ENCODE data around the gene AARS2. TPM values are rescaled to one million over a fixed set of nuclear protein-coding genes. Genes with fewer than 3 reads are reported as not detected.
A peak's percentile ranks its signal among the peaks of the same experiment; 100 is the strongest.
"Not testable (repeated sequence)": the region's sequence is repeated elsewhere in the genome, so short reads cannot be mapped to it uniquely, and the experiment has no call there.

Gene AARS2
- total RNA-seq, 1 donor from 2014 or later, result 9.7 TPM

DNA sequence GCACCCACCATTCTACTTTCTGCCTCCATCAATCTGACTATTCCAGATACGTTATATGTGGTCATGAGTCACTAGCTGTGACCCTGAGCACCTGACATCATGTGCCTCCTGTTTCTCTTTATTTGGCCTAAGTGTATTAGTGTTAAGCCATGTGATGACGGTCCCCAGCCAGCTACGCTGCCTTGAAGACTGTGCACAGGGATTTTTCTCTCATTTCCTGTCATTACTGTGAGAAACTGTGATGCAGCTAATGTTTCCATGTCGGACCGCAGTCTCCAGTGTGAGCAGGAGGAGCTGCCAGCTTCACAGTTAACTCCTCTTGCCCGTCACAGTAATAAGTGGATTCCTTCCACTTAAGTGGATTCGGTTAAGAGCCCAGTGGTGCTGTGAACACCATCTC is 19.4 kb upstream of the AARS2 start:
- peak in 1 of 2 donors; percentile 5 for DNase-seq (ENCODE audit: low read depth in 2 of 2)

DNA sequence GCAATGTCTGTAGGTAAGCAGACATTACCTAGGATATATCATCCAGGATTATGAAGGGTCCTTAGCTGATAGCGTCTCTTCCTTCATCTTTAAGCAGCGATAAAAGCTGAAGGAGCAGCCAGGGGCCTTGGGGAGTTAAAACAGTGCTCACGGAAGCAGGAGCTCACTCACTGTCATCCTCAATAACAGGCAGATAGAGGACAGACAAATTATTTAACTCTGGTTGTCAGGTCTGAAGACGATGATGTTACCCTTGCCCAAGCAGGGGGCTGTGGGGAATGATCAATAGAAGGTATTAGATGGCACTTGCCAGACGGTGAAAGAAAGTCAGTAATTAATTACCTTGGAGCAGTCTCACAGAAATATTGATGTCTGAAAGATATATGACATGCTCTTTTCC is 16.7 kb upstream of the AARS2 start:
- DNase-seq (ENCODE audit: low read depth in 2 of 2), result no peak

DNA sequence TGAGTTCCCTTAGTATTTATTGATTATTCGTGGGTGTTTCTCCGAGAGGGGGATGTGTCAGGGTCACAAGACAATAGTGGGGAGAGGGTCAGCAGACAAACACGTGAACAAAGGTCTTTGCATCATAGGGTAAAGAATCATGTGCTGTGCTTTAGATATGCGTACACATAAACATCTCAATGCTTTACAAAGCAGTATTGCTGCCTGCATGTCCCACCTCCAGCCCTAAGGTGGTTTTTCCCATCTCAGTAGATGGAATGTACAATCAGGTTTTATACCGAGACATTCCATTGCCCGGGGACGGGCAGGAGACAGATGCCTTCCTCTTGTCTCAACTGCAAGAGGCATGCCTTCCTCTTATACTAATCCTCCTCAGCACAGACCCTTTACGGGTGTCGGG is 15.1 kb upstream of the AARS2 start:
- not testable (repeated sequence) for DNase-seq (ENCODE audit: low read depth in 2 of 2)

DNA sequence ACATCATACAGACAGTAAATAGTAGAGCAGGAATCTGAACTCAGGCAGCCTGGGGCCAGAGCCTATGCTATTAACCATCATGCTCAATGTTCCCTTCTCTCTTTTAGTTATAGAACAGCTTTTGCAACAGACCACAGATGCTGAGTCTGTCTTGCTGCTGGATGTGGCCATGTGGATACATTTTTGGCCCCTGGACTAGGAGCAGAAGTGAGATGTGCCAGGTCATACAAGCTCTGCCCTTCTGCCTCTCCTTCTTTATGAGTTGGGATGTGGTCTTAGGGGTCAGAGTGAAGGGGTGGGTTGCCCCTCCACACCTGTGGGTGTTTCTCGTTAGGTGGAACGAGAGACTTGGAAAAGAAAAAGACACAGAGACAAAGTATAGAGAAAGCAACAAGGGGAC is 14.6 kb upstream of the AARS2 start:
- DNase-seq (ENCODE audit: low read depth in 2 of 2), result no peak

GRCh38 chr6:44327096-44327495 is 13.9 kb upstream of the AARS2 start:
- no peak for DNase-seq (ENCODE audit: low read depth in 2 of 2)

DNA sequence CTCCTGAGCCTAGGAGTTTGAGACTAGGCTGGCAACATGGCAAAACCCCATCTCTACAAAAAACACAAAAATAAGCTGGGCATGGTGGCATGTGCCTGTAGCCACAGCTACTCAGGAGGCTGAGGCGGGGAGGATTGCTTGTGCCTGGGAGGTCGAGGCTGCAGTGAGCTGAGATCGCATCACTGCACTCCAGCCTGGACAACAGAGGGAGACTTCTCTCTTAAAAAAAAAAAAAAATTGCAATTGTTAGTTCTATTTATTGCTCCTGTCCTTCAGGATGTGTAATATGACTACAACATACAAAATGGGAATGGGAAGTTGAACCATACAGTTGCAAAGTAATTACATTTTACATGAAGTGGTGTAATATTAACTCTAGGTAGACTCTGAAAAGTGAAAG is 8.1 kb upstream of the AARS2 start:
- no peak for DNase-seq (ENCODE audit: low read depth in 2 of 2)

DNA sequence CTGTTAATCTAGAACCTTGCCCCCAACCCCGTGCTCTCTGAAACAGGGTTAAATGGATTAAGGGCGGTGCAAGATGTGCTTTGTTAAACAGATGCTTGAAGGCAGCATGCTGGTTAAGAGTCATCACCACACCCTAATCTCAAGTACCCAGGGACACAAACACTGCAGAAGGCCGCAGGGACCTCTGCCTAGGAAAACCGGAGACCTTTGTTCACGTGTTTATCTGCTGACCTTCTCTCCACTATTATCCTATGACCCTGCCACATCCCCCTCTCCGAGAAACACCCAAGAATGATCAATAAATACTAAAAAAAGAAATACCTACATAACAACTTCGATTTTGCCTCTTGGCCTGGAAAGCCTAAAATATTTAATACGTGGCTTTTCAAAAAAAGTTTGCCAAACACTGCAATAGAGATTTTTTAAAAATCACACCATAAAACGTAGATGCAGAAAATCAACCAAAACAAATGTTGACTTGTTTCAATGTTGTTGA is 4.0 kb upstream of the AARS2 start:
- DNase-seq (ENCODE audit: low read depth in 2 of 2), result not testable (repeated sequence)

DNA sequence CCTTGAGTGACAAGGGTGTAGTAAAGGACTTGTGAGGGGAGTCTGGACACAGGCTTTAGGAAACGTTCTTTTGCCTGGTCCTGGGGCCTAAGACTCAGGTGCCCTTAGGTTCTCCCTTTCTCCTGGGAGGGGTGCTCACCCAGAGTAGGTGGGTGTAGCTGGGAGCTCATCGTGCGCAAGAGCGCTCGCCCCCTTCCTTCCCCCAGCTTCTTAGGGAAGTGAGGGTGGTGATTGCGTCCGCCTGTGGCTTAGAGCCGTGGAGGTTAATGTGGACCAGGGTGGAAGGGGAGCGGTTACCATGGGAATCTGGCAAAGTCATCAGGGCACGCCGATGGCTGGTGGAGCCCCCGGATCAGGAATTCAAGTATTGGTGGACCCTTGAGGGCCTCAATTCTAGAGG is 3.3 kb upstream of the AARS2 start:
- DNase-seq (ENCODE audit: low read depth in 2 of 2), result no peak

- DNase-seq (ENCODE audit: low read depth in 2 of 2), result no peak
Observed at GRCh38 chr6:44315951-44316350, 2.8 kb upstream of the AARS2 start.

DNA sequence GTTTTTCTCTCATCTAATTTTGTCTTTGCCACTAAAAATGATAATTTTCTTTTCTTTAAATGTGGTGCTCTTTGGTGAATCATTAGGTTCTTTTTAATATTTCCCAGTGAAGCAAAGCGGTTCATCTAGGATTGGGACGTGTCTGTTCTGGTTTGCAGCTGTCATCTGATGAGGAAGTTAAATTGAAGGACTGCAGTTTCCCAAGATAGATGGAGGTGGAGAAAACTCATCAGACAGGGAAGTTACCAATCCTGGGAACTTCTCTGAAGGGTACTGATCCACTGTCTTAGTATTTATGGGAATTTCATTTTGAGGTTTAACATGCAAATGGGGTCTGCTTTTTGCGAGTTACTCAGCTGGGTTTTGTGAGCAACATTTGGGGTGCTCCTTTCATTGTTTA is 2.4 kb upstream of the AARS2 start:
- no peak for DNase-seq (ENCODE audit: low read depth in 2 of 2)

DNA sequence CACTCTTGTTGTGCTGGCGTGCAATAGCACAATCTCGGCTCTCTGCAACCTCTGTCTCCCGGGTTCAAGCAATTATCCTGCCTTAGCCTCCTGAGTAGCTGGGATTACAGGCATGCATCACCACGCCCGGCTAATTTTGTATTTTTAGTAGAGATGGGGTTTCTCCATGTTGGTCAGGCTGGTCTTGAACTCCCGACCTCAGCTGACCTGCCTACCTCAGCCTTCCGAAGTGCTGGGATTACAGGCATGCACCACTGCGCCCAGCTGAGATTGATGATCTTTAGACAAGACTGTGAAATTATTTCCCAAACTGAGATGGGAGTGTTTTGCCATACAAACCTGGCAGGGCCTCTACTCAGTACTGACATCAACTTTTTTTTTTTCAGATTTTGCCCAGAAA is 1.5 kb upstream of the AARS2 start:
- DNase-seq (ENCODE audit: low read depth in 2 of 2), result not testable (repeated sequence)

DNA sequence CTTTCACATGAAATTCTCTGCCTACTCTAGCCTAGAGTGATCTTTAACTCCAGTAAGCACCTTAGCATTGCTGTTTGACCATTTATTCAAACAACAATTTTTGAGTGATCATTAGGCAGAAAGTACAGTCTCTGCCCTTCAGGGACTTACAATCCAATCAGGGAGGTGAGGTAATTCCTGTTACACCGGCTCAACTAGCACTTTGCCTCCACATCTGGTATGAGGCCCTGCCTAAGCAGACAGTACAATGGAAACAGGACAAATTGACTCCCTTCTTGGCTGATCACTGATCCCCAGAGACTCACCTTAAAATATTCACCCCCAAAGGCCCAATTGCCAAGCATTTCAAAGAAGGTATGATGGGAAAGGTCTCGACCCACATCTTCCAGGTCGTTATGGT is 1.4 kb downstream of the AARS2 start:
- no peak for DNase-seq (ENCODE audit: low read depth in 2 of 2)

DNA sequence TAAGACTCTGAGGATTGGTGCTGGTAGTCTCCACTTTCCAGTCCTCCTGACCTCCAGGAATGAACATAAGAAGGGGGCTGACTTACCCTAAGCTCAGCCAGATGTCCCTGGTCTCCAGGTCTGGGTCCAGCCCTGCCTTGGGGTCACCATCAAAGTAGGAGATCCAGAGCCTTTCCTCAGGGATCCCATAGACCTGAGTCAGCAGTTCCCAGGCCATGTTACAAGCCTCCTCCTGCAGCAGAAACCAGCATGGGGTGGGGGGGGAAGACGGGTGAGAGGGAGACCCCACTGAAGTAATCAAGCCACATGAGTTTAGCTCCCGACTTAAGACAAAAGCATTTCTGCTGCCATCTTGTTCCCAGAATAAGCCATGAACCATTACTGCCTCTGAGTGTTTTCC is 1.8 kb downstream of the AARS2 start:
- DNase-seq (ENCODE audit: low read depth in 2 of 2), result no peak

- DNase-seq (ENCODE audit: low read depth in 2 of 2), result no peak
Observed at GRCh38 chr6:44310241-44310640, 2.9 kb downstream of the AARS2 start.

- no peak for DNase-seq (ENCODE audit: low read depth in 2 of 2)
Observed at GRCh38 chr6:44309631-44310030, 3.5 kb downstream of the AARS2 start.

GRCh38 chr6:44309092-44309491 is 4.1 kb downstream of the AARS2 start:
- DNase-seq (ENCODE audit: low read depth in 2 of 2), result peak in 1 of 2 donors; percentile 31

GRCh38 chr6:44307217-44307616 is 5.9 kb downstream of the AARS2 start:
- DNase-seq (ENCODE audit: low read depth in 2 of 2), result no peak

DNA sequence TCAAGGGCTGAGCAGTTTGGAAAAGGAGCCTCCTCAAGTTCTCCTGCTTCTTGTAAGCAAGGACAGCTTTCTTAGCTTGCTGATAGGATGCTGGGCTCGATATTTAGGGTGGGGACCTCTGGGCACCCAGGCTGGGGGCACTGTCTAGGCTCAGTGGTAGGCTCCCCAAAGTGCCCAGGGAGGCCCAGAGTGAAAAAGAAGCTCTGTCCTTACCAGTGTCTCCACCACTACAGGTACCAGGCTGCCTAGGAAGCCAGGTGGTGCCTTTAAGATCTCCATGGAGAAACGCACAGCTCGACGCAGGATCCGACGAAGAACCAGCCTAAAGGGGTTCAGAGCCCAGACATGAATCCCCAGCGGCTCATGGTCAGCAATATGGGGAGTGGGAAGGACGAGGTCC is 6.4 kb downstream of the AARS2 start:
- no peak for DNase-seq (ENCODE audit: low read depth in 2 of 2)

- DNase-seq (ENCODE audit: low read depth in 2 of 2), result no peak
Observed at GRCh38 chr6:44305200-44305725, 7.9 kb downstream of the AARS2 start.

DNA sequence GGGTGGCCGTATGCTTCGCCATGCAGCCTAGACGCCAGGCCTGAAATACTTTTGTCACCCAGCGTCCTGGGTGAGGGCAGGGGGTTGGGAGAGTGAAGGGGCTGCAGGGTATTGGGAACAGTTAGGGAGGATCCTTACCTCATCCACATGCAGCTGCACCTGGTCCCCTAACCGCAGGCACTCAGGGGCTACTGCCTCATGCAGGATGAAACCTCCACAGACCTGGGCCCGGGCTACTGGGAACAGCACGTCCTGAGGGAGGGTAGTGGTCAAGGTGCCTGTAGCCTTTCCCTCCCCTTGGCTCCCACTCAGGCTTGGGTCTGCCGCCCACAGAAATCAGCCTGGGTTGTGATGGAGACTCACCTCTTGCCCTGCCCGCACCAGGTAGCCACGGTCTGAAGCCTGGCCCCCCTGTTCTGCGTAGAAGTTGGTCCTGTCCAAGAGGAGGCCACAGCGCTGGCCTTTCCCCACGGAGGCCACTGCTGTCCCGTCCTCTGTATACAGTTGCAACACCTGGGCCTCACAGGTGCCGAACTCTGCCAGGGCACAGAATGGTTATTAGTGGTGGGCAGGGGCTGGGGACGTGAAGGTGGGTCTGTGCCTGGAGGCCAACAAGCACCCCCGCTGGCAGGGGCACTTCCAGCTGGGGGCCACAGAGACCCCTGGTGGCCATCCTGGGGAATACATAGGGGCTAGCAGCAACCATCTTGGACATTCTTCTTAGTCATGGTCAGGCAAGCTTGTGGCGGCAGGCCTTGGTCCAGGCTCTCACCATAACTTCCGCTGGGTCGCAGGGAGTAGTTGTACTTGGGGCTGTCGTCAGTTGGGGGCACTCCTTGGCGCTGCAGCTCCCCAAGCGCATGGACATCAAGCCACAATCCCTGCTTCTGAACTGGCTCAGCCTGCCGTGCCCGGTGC is 8.6 kb downstream of the AARS2 start:
- DNase-seq (ENCODE audit: low read depth in 2 of 2), result peak; percentile 61 to 63

DNA sequence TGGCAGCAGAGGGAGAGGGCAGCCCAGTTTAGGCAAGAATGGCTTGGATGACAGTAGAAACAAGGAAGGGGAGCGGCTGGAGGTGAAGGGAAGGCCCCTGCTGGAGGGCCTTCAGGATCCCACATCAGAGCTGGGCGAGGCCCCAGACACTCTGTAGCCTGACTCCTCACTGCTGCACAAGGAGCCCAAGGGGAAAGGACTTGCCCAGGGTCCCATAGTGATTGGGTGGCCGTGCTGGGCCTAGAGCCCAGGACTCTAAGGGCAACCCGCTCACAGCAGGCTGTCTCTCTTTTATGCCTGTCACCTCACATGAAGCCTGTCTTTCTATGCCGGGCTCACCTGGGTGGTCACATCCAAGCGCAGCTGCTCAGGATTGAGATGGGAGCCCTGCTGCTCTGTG is 9.3 kb downstream of the AARS2 start:
- DNase-seq (ENCODE audit: low read depth in 2 of 2), result no peak

DNA sequence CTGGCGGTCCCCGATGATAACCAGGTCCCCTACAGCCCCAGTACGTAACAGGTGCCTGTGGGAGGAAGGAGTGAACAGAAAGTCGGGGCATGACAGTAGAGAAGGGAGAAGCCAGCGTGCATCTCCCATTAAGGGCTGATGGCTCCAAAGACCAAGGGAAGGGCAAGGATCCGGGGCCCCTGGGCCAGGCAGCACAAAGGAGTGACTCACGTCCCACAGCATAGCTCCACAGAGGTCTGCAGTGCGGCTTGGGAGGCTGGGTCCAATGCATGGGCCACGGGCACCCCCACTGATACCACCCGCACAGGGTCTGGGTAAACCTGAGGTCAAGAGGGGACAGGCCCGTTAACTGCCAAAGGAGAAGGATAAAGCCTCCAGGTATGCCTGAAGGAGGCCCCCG is 10.3 kb downstream of the AARS2 start:
- no peak for DNase-seq (ENCODE audit: low read depth in 2 of 2)
